Erythroblast (primary cell): ENCODE measurements around the gene CNOT6L.

Source experiments
- GATA1 ChIP-seq: IDR thresholded peaks from 2 replicates; pipeline ENCODE4 v1.6.1; 2011; ENCODE audit warnings: low read depth, mild to moderate bottlenecking, control low read depth, low read length, moderate library complexity
- POLR2A ChIP-seq: IDR thresholded peaks from 2 replicates; pipeline ENCODE4 v1.6.1; 2011; ENCODE audit warnings: mild to moderate bottlenecking, low read length

- TF ChIP-seq POLR2A (no peak), GATA1 (no peak)
These were observed 35.3 kb downstream of the CNOT6L start for GRCh38 chr4:77783895-77784294.
